Mesodermal cell (in vitro differentiated cells): ENCODE measurements around the gene GNPTG.

Experiments
- H3K27ac ChIP-seq: 2 replicates; pipeline ENCODE4 v1.7.0; 2013; ENCODE audit warnings: mild to moderate bottlenecking, low read depth, low read length, moderate library complexity; ENCODE audit not compliant: severe bottlenecking
- H3K36me3 ChIP-seq: 2 replicates; pipeline ENCODE4 v1.7.1; 2013; ENCODE audit warnings: mild to moderate bottlenecking, low read length, moderate library complexity; ENCODE audit not compliant: control insufficient read depth, insufficient read depth
- H3K4me1 ChIP-seq: one replicate; pipeline ENCODE4 v1.7.1; 2013; ENCODE audit warnings: mild to moderate bottlenecking, low read length; ENCODE audit not compliant: insufficient read depth, control insufficient read depth, poor library complexity, severe bottlenecking
- H3K4me3 ChIP-seq: 2 replicates; pipeline ENCODE4 v1.7.0; 2013; ENCODE audit warnings: low read length, control low read depth, mild to moderate bottlenecking; ENCODE audit not compliant: insufficient read depth, poor library complexity, severe bottlenecking; ENCODE audit errors: extremely low read depth
- H3K9me3 ChIP-seq: 2 replicates; pipeline ENCODE4 v1.7.1; 2013; ENCODE audit warnings: mild to moderate bottlenecking, low read length, moderate library complexity; ENCODE audit not compliant: control insufficient read depth
- WGBS, 2 experiments: methylation state at CpG; one replicate each; pipeline ENCODE4 v1.1.5; 2013; ENCODE audit warnings: missing lambda C conversion rate in 2 of 2; ENCODE audit not compliant: insufficient coverage in 2 of 2; 5-methylcytosine and 5-hydroxymethylcytosine counted together

Gene GNPTG

DNA sequence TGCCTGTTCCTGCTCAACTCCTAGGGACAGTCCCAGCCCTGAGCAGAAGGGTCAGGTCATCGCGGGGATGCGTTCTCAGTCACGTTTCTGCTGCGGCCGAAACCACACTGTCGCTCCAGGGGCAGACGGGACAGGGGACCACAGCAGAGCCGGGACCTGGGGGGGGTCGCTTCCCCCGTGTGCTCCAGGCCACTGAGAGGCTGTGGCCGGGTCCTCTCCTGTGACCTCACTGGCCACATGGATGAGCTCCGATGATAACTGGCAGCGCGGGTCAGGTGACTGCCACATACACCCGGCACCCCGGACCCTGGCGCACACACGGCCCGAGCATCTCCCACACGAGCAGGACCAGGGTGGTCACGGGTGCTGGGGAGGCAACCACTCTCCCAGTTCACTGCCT lies 12.8 kb downstream of the GNPTG start:
- peaks cover 70% of the 10 kb centered on the region for H3K36me3 ChIP-seq
- H3K9me3 ChIP-seq = no peaks in the 10 kb centered on the region
- H3K4me1 ChIP-seq = no peaks in the 10 kb centered on the region
- no peak overlapping the region for H3K4me3 ChIP-seq
- 92 to 97% methylated on average over 22 of the region's 22 CpGs for WGBS, 2 experiments
- no peak overlapping the region for H3K27ac ChIP-seq

DNA sequence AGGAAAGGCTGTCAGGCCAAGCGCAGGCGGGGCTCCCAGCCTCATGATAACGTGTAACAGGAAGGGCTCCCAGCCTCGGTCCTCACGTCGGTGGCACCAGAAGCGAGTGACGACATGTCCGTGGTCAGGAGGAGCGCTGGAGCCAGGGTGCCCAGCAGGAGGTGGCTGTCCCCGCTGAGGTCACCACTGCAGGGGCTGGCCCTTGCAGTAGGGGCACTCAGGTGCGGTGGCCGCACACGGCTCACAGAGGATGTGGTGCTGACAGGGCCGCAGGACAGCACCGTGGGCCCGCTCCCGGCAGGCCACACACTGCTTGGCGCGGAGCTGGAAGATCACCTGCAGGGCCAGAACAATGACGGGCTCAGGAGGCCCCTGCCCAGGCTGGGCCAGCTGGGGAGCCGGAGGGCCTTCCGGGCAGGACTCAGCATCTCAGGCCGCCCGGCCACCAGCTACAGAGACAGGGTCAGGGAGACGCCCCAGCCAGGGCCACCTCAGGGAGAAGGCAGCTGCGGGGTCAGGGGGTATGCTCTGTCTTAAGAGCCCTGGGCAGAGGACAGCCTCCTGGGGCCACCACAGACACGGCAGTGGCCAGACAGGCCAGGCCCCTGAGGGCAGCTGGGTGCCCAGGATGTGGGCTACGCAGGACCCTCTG lies 14.5 kb downstream of the GNPTG start:
- Histone ChIP-seq H3K27ac (no peak overlapping the region), H3K4me3 (no peak overlapping the region), H3K36me3 (peaks cover 63% of the 10 kb centered on the region), H3K4me1 (no peaks in the 10 kb centered on the region), H3K9me3 (no peaks in the 10 kb centered on the region)
- WGBS, 2 experiments = 94 to 95% methylated on average over 22 to 27 of the region's 29 CpGs

DNA sequence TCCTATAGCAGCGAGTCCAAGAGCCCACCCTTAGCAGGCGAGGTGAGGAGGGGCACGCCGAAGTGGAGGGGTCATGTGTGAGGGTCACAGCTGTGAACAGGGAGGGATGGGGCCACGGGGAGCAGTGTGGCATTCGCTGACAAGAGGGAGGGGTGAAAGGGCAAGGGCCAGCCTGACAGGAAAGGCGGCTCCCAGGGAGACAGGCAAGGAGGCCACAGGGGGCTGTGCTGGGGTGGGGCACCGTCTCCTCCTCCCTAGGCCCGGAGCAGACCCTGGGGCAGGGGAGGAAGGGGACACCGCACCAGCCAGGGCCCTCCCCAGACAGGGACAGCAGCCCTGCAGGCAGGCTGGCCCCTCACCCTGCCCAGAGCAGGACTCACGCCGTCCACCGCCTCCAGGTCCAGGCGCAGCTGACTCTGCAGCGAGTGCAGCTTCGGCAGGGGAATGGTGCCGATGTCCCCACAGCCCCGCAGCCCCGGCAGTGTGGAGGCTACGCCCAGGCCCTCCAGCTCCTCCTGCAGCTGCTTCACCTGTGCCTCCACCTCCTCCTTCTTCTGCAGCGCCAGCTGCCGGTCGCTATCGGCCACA lies 15.1 kb downstream of the GNPTG start:
- H3K4me1 ChIP-seq = no peaks in the 10 kb centered on the region
- H3K4me3 ChIP-seq = no peak overlapping the region
- no peak overlapping the region for H3K27ac ChIP-seq
- no peaks in the 10 kb centered on the region for H3K9me3 ChIP-seq
- 93 to 94% methylated on average over 17 to 23 of the region's 24 CpGs for WGBS, 2 experiments
- peaks cover 66% of the 10 kb centered on the region for H3K36me3 ChIP-seq

DNA sequence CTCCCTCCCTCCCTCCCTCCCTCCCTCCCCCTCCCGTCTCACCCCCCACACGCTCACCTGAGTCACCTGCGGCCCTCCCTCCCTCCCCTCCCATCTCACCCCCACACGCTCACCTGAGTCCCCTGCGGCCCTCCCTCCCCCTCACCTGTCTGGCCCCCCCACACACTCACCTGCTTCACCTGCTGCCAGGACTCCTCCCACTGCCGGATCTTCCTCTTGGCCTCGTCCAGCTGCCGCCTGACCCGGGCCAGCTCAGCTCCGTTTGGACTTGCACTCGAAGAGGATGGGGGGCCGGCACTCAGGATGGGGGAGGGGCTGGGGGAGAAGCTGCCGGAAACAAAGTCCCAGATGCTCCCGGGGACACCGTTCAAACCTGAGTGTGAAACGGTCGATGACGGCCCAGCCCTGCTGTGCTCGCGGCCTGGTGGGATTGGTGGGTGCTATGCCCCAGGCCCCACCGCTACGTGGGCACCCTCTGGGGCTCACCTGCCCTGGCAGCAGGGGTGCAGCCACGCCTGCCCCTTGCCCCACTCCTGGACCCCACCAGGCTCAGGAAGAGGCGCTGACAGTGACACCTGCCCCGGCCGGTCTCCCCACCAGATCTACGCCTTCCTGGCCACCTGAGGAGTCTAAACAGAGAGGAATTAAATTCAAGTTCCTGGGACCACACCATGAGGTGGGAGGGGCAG lies 15.9 kb downstream of the GNPTG start:
- H3K4me1 ChIP-seq = no peaks in the 10 kb centered on the region
- H3K4me3 ChIP-seq = no peak overlapping the region
- WGBS, 2 experiments = 93% methylated on average over 11 to 19 of the region's 27 CpGs
- no peaks in the 10 kb centered on the region for H3K9me3 ChIP-seq
- H3K27ac ChIP-seq = no peak overlapping the region
- peaks cover 57% of the 10 kb centered on the region for H3K36me3 ChIP-seq

DNA sequence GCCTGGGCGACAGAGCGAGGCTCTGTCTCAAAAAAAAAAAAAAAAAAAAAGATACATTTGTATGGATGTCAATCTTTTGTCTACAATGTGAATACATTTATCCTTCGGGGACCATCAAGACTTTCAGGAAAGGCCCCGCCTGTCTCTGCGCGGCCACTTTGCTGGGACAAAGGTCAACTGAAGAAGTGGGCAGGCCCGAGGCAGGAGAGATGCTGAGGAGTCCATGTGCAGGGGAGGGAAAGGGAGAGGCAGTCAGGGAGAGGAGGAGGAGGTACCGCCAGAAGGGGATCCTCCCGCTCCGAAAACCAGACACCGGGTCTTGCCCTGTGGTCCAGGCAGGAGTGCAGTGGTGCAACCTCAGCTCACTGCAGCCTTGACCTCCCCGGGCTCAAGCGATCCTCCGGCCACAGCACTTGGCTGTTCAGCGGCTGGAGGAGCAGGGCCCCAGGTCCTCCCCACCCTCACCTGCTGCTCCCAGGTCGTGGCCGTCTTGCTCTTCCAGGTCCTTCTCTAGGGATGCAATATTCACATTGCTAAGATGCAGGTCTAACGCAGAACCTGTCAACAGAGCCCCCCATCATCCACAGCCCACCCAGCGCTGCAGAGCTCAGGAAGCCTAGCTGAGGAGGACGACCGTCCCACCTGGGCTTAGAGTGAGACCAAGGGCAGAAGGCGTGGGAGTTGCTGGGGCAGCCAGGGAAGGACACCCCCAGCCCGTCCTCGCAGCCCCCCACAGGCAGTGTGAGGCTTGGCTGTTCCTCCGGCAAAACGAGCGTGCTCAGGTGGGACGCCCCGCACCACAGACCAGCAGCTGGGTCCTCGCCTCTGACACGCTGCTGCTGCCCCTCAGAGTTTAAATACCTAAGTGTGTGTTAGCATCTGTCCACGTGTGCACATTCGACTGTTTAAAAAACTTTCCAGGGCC lies 19.6 kb downstream of the GNPTG start:
- Histone ChIP-seq H3K4me3 (no peak overlapping the region), H3K4me1 (no peaks in the 10 kb centered on the region), H3K36me3 (peaks cover 39% of the 10 kb centered on the region), H3K9me3 (no peaks in the 10 kb centered on the region), H3K27ac (no peak overlapping the region)
- WGBS, 2 experiments = 93 to 94% methylated on average over 25 to 30 of the region's 33 CpGs

DNA sequence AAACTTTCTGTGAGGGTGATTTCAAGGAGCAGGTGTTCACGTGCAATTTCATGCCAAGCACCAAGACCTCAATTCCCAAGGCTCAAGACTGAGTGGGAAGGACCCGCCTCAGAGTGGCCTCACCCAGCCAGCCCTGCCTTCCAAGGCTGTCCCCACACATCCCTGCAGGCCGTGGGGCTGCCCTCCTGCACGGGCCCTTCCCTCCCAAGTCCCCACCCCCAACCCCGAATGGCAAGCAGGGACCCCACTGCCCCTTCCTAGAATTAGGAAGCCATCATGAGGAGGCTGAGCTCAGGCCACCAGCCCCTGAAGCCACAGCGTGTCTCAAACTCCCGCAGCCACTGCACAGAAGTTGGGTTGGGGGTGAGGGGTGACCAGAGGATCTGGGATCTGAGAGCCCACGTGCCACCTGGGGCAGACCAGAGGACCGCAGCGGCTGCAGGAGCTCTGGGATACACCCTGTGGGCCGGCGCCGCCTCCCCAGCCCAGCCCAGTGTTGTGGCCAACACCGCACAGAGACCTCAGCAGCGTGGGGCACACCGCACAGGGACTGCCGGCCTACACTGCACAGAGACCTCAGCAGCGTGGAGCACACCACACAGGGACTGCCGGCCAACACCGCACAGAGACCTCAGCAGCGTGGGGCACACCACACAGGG lies 20.7 kb downstream of the GNPTG start:
- WGBS, 2 experiments = 92 to 99% methylated on average over 3 to 5 of the region's 21 CpGs
- H3K36me3 ChIP-seq = peaks cover 32% of the 10 kb centered on the region
- no peak overlapping the region for H3K27ac ChIP-seq
- H3K4me1 ChIP-seq = no peaks in the 10 kb centered on the region
- H3K4me3 ChIP-seq = no peak overlapping the region
- no peaks in the 10 kb centered on the region for H3K9me3 ChIP-seq

DNA sequence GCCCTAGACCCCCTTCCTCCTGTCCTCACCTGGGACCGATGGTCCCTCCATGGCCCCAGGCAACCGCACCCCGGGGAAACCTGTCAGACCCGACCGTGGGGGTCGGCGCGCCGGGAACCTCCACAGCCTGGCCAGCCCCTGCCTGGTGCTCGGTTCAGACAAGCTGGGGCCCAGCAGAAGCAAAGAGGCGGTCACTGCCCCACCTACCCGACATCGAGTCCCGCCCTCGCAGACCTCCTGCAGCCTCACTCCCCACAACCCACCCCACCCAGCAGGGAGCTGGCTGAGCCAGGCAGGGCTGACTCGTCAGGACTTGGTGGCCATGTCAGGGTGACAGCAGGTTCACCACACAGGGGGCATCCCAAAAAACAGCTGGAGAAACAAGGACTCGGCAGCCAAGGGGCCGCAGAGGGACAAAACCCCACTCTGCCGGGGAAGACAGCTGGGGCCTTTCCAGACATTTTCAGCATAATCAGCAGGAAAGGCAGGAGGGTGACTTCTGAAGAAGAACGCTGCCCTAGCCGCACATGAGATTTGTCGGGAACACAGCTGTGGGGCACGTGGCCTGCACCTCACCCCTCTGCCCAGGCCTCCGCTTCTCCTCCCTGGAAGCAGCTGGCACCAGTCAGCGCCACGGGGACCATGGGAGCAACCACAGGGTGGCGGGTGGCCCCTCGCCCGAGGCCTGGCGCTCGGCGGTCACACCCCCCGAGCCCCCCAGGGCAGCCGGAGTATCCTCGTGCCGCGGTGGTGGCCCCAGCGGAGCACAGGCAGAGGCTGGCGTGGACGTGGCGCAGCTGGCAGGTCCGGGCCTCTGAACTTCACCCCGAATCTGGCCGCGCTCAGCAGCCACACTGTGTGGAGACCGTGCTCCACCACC lies 22.9 kb downstream of the GNPTG start:
- H3K4me1 ChIP-seq = no peaks in the 10 kb centered on the region
- WGBS, 2 experiments = 95 to 96% methylated on average over 39 to 44 of the region's 46 CpGs
- no peak overlapping the region for H3K4me3 ChIP-seq
- no peaks in the 10 kb centered on the region for H3K9me3 ChIP-seq
- no peak overlapping the region for H3K27ac ChIP-seq
- peaks cover 24% of the 10 kb centered on the region for H3K36me3 ChIP-seq

DNA sequence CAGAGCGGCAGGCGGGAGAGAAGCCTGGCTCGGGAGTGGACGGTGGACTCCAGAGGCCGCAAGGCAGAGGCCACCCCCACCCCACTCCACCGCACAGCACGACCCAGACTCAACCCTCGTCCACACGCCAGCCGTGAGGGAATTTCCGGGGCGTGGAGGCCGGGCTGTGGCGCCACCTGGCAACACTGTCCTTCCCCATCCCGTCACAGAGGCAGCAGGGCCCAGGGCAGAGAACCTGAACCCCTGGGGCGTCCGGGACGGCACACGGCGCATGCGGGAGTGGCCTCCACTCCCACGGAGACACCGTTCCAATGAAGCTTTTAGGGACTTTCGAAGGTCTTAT lies 23.5 kb downstream of the GNPTG start:
- 97 to 98% methylated on average over 21 of the region's 24 CpGs for WGBS, 2 experiments
- no peak overlapping the region for H3K4me3 ChIP-seq
- H3K4me1 ChIP-seq = peaks cover 3% of the 10 kb centered on the region
- peaks cover 21% of the 10 kb centered on the region for H3K36me3 ChIP-seq
- H3K9me3 ChIP-seq = no peaks in the 10 kb centered on the region
- H3K27ac ChIP-seq = no peak overlapping the region

DNA sequence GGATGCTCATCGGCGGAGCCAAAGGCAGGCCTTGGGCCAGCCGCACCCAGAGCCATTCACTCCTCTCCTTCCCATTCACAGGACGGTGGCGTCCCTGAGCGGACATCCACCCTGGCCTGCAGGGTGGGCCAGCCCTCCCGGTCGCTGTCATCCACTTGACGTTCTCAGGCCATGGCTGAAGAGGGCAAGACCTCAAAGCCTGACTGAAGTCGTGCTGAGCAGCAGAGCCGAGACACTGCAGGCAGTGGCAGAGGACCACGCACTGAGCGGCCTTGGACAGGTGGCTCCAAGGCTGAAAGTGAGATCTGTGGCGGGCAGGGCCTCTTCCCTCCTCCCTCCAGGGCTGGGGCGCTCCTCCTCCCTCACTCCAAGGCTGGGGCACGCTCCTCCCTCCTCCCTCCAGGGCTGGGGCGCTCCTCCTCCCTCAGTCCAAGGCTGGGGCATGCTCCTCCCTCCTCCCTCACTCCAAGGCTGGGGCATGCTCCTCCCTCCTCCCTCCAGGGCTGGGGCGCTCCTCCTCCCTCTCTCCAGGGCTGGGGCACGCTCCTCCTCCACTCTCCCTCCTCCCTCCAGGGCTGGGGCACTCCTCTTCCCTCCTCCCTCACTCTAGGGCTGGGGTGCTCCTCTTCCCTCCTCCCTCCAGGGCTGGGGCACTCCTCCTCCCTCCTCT lies 24.1 kb downstream of the GNPTG start:
- Histone ChIP-seq H3K9me3 (no peaks in the 10 kb centered on the region), H3K4me1 (peaks cover 3% of the 10 kb centered on the region), H3K4me3 (no peak overlapping the region), H3K27ac (no peak overlapping the region), H3K36me3 (peaks cover 21% of the 10 kb centered on the region)
- WGBS, 2 experiments = 94 to 96% methylated on average over 18 to 19 of the region's 19 CpGs
